Natural killer cell (primary cell): ENCODE results near the gene FRMD4A. TPM values are rescaled to one million over a fixed set of nuclear protein-coding genes. Genes with fewer than 3 reads are reported as not detected.

Source experiments
- ATAC-seq, 3 donors: fragments of 150-1000 bp in 2 of 3; fragments of 200-7000 bp in 1 of 3; cut with Tn5 transposase; 1 replicate in 1 of 3; 2 replicates in 2 of 3; pipeline ENCODE4 v1.10.0; 2021; ENCODE audit warnings: mild to moderate bottlenecking in 2 of 3, moderate library complexity in 2 of 3
- DNase-seq, 2 donors: peaks; one replicate each; pipeline versions ENCODE4 v3.0.0 to v3.0.0-alpha.2; 2013 to 2021; ENCODE audit warnings: mixed read lengths in 1 of 2
- H3K27ac ChIP-seq: one replicate; pipeline ENCODE4 v1.5.1; 2013; ENCODE audit warnings: mild to moderate bottlenecking, low read length
- H3K27me3 ChIP-seq: one replicate; pipeline ENCODE4 v1.6.1; 2013; ENCODE audit warnings: low read length; ENCODE audit not compliant: control insufficient read depth, insufficient read depth
- H3K36me3 ChIP-seq: one replicate; pipeline ENCODE4 v1.6.1; 2013; ENCODE audit warnings: low read length; ENCODE audit not compliant: control insufficient read depth, insufficient read depth
- H3K4me1 ChIP-seq: one replicate; pipeline ENCODE4 v1.6.1; 2013; ENCODE audit warnings: low read length; ENCODE audit not compliant: control insufficient read depth, insufficient read depth
- H3K4me3 ChIP-seq: one replicate; pipeline ENCODE4 v1.5.1; 2013; ENCODE audit warnings: low read length
- H3K9me3 ChIP-seq: one replicate; pipeline ENCODE4 v1.6.1; 2013; ENCODE audit warnings: low read length; ENCODE audit not compliant: control insufficient read depth, insufficient read depth
- H3K27ac Mint-ChIP-seq, 2 donors: one replicate each; pipeline ENCODE4 v1.8.0; 2022; ENCODE audit warnings: mild to moderate bottlenecking in 2 of 2, mixed read lengths in 2 of 2, moderate library complexity in 1 of 2
- H3K27me3 Mint-ChIP-seq, 2 donors: one replicate each; pipeline ENCODE4 v1.8.0; 2022; ENCODE audit warnings: low read depth in 2 of 2, mixed read lengths in 2 of 2
- H3K36me3 Mint-ChIP-seq: one replicate; pipeline ENCODE4 v1.8.0; 2022; ENCODE audit warnings: mixed read lengths
- H3K4me1 Mint-ChIP-seq, 2 donors: one replicate each; pipeline ENCODE4 v1.8.0; 2022; ENCODE audit warnings: mixed read lengths in 2 of 2
- H3K4me3 Mint-ChIP-seq: one replicate; pipeline ENCODE4 v1.8.0; 2022; ENCODE audit warnings: mild to moderate bottlenecking, moderate library complexity, mixed read lengths
- H3K9me3 Mint-ChIP-seq, 2 donors: one replicate each; pipeline ENCODE4 v1.8.0; 2022; ENCODE audit warnings: mixed read lengths in 2 of 2
- CTCF ChIP-seq: fragments of 200-600 bp; IDR thresholded peaks from one replicate; pipeline ENCODE4 v1.8.0; 2022; ENCODE audit warnings: antibody characterized with exemption
- WGBS: methylation state at CpG from one replicate; pipeline ENCODE4 v1.1.7; 2013; ENCODE audit warnings: missing lambda C conversion rate; ENCODE audit not compliant: insufficient coverage; 5-methylcytosine and 5-hydroxymethylcytosine counted together
- intact Hi-C: fragments of 100-400 bp; cut with micrococcal nuclease; formaldehyde crosslinking; loops from one replicate; pipeline ENCODE4 v1.14.2; 2022
- total RNA-seq, 4 donors: library from RNA; stranded (reverse); fragments of 120-200 nt in 1 of 4; gene quantifications; one replicate each; pipeline versions ENCODE4 v1.2.3 to v1.2.4, GENCODE V29; 2013 to 2022

The FRMD4A gene
- total RNA-seq, 3 donors from 2014 or later (not counting 1 experiment from before 2014, with no cell fraction given) = 0.36 to 0.38 TPM; not detected in 1

GRCh38 chr10:13722747-13723653 lies 607.7 kb downstream of the FRMD4A start:
- Histone ChIP-seq H3K9me3 (no peaks in the 10 kb centered on the region), H3K36me3 (no peaks in the 10 kb centered on the region), H3K4me1 (peaks cover 6% of the 10 kb centered on the region), H3K27ac (no peak overlapping the region), H3K27me3 (no peaks in the 10 kb centered on the region), H3K4me3 (no peak overlapping the region)
- Mint-ChIP-seq H3K4me1 (peaks cover 8 to 10% of the 10 kb centered on the region in 2 donors), H3K27ac (no peak overlapping the region), H3K9me3 (peaks cover 2 to 4% of the 10 kb centered on the region in 2 donors), H3K27me3 (peaks cover 14 to 20% of the 10 kb centered on the region in 2 donors), H3K4me3 (no peak overlapping the region), H3K36me3 (no peaks in the 10 kb centered on the region)
- TF ChIP-seq CTCF = no peak
- DNase-seq (no peak), ATAC-seq (no peak)
- 92% methylated on average over 3 of the region's 4 CpGs for WGBS
- intact Hi-C loops = no loop called here

DNA sequence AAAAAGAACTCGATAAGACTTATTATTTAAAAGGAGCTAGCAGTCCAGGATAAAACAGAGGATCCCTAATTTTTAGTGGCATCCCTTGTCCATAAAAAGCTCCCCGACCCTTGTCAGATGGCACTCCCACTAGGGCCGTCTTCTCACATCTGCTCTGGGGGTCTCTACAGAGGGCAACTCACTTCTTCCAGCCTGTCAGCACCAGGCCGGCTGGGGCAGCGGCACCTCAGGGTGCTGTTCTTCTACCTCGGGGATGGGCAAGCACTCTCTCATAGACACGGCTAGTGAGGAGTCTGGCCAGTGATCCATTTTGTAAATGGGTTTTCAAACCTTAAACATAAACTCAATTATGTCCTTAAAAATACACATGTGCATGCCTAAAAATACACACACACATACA lies 609.2 kb downstream of the FRMD4A start:
- peaks cover 10% of the 10 kb centered on the region for H3K4me1 ChIP-seq
- no peaks in the 10 kb centered on the region for H3K36me3 ChIP-seq
- H3K27ac Mint-ChIP-seq = no peak overlapping the region
- WGBS = 94% methylated on average over 7 of the region's 7 CpGs
- no peak overlapping the region for H3K27ac ChIP-seq
- DNase-seq (no peak), ATAC-seq (no peak)
- TF ChIP-seq CTCF = no peak
- H3K4me1 Mint-ChIP-seq = peaks cover 13% of the 10 kb centered on the region in 2 donors
- H3K9me3 ChIP-seq = no peaks in the 10 kb centered on the region
- H3K9me3 Mint-ChIP-seq = peaks cover 2 to 4% of the 10 kb centered on the region in 2 donors
- no peak overlapping the region for H3K4me3 ChIP-seq
- no peaks in the 10 kb centered on the region for H3K27me3 ChIP-seq
- peaks cover 10 to 20% of the 10 kb centered on the region in 2 donors for H3K27me3 Mint-ChIP-seq
- H3K4me3 Mint-ChIP-seq = no peak overlapping the region
- intact Hi-C loops = no loop called here
- H3K36me3 Mint-ChIP-seq = no peaks in the 10 kb centered on the region

GRCh38 chr10:13720699-13721098 lies 610.0 kb downstream of the FRMD4A start:
- Histone ChIP-seq H3K4me1 (peaks cover 10% of the 10 kb centered on the region), H3K9me3 (no peaks in the 10 kb centered on the region), H3K27ac (no peak overlapping the region), H3K27me3 (no peaks in the 10 kb centered on the region), H3K4me3 (no peak overlapping the region), H3K36me3 (no peaks in the 10 kb centered on the region)
- ATAC-seq (no peak), DNase-seq (no peak)
- no peaks in the 10 kb centered on the region for H3K36me3 Mint-ChIP-seq
- no peak overlapping the region for H3K27ac Mint-ChIP-seq
- H3K9me3 Mint-ChIP-seq = peaks cover 2 to 4% of the 10 kb centered on the region in 2 donors
- TF ChIP-seq CTCF = no peak
- H3K4me3 Mint-ChIP-seq = no peak overlapping the region
- peaks cover 13% of the 10 kb centered on the region in 2 donors for H3K4me1 Mint-ChIP-seq
- 85% methylated on average over 4 of the region's 4 CpGs for WGBS
- H3K27me3 Mint-ChIP-seq = peaks cover 10 to 20% of the 10 kb centered on the region in 2 donors
- intact Hi-C loops = no loop called here
